ENCODE results near the gene SPECC1L. TPM values are rescaled to one million over a fixed set of nuclear protein-coding genes. Genes with fewer than 3 reads are reported as not detected.

SPECC1L gene
- total RNA-seq, 1 donor from 2014 or later = 69.9 TPM

- Histone ChIP-seq H3K27ac (no peak overlapping the region), H3K4me1 (no peaks in the 10 kb centered on the region), H3K9me3 (no peaks in the 10 kb centered on the region), H3K4me3 (no peak overlapping the region), H3K27me3 (ENCODE audit: low read depth) (no peaks in the 10 kb centered on the region), H3K36me3 (peaks cover 19% of the 10 kb centered on the region)
- TF ChIP-seq CTCF (IDR thresholded peaks at IDR 0.05) = no peak
- intact Hi-C loops (cut with DNase I) = no loop called here
- no peak for DNase-seq
- ATAC-seq = no peak
Measured at GRCh38 chr22:24442352-24442744, 171.7 kb downstream of the SPECC1L start.

GRCh38 chr22:24443668-24444067, 173.0 kb downstream of the SPECC1L start:
- no peak overlapping the region for H3K27ac ChIP-seq
- H3K36me3 ChIP-seq = peaks cover 19% of the 10 kb centered on the region
- ATAC-seq (no peak), DNase-seq (no peak)
- intact Hi-C loops (cut with DNase I) = no loop called here
- no peaks in the 10 kb centered on the region for H3K27me3 ChIP-seq (ENCODE audit: low read depth)
- no peak overlapping the region for H3K4me3 ChIP-seq
- TF ChIP-seq CTCF (IDR thresholded peaks at IDR 0.05) = no peak
- no peaks in the 10 kb centered on the region for H3K4me1 ChIP-seq
- H3K9me3 ChIP-seq = no peaks in the 10 kb centered on the region

DNA sequence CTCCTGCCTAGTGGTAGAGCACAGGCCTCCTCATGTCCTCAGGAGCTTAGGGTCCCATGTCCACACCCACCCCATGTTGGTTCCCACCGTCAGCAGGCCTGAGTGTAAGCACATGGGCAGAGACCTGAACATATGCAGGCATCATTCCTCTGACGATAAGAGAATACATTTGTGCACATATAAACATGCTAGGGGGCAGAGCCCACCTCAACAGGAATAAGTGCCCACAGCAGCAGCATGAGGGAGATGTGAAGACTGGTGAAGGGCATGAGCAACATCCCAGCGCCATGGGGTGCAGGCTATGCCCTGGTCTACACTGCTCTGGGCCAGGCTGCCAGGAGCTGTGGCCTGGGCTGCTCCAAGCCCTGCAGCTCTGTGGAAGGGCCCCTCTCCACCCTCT, 173.6 kb downstream of the SPECC1L start:
- no peaks in the 10 kb centered on the region for H3K9me3 ChIP-seq
- no peak overlapping the region for H3K27ac ChIP-seq
- no peak for TF ChIP-seq CTCF (IDR thresholded peaks at IDR 0.05)
- intact Hi-C loops (cut with DNase I) = no loop called here
- no peak overlapping the region for H3K4me3 ChIP-seq
- H3K4me1 ChIP-seq = peaks cover 2% of the 10 kb centered on the region
- peaks cover 19% of the 10 kb centered on the region for H3K36me3 ChIP-seq
- DNase-seq (no peak), ATAC-seq (no peak)
- H3K27me3 ChIP-seq (ENCODE audit: low read depth) = no peaks in the 10 kb centered on the region

DNA sequence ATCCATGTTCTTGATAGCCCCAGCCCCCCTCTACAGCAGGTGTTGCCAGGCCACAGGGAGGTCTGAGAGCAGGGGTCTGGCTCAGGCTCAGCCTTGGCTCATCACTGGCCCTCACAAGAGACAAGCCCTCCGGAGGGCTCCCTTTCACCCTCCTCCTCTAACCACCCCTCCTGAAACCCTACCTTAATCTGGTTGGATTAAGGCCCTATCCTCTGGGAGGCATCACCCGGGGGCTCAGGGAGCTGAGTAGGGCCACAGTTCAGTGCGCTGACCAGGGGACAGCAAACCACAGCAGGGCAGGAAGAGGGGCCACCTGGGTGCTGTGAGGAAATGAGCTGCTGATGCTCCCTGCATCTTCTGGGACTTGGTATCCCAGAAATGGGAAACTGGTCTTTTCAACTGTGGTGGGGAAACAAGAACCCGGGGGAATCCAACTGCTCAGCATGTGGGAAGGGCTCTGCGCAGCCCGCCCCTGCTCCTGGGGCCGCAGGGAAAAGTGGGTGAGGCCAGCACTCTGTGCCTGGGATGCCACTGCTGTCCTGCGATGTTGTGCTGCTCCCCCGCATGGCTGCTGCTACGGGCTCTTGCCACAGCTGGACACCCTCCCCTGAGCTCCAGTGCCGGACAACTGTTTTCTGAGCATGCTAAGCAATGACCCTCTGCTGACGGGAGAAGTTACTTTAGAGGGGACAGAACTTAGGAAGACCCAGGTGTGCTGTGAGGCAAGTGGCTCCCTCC, 174.3 kb downstream of the SPECC1L start:
- H3K4me1 ChIP-seq = peaks cover 6% of the 10 kb centered on the region
- H3K4me3 ChIP-seq = no peak overlapping the region
- DNase-seq (no peak), ATAC-seq (no peak)
- H3K9me3 ChIP-seq = no peaks in the 10 kb centered on the region
- H3K27ac ChIP-seq = no peak overlapping the region
- intact Hi-C loops (cut with DNase I) = no loop called here
- no peaks in the 10 kb centered on the region for H3K27me3 ChIP-seq (ENCODE audit: low read depth)
- TF ChIP-seq CTCF (IDR thresholded peaks at IDR 0.05) = no peak
- H3K36me3 ChIP-seq = peaks cover 19% of the 10 kb centered on the region

DNA sequence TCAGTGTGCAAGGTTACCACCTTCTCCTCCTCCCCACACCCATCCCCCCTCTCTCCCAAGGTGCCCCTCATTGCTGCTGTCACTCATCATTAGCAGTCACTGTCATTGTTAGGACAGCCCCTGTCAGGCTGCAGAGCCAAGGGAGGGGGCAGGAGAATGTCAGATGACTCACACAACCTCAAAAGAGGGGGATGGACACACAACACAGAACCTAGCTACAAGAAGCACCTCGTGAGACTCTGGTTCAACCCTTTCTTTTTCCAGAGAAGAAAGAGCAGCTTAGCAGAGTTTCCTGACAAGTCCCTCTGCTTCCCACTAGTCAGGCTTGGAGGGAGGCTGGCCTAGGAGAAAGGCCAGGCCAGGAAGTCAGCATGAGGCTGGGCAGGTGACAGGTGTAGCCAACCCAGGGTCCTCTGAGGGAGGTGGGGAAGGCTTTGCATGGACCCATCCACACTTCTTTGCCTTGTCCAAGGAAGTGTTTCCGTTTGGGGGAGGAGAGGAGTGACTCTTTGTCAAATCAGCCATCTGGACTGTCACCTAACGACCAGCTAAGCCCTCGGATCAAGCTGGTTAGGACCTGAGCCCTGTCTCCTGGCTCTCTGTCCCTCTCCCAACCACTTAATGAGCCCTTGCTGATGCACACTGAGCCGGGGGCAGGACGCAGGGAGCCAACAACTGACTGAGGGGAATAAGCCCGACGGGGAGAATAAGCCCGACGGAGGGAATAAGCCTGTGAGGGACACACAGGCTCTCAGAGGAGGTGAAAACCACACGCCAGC, 175.0 kb downstream of the SPECC1L start:
- no peak for DNase-seq
- intact Hi-C loops (cut with DNase I) = no loop called here
- Histone ChIP-seq H3K27me3 (ENCODE audit: low read depth) (no peaks in the 10 kb centered on the region), H3K9me3 (no peaks in the 10 kb centered on the region), H3K4me3 (no peak overlapping the region), H3K4me1 (peaks cover 6% of the 10 kb centered on the region), H3K27ac (no peak overlapping the region), H3K36me3 (peaks cover 19% of the 10 kb centered on the region)
- no peak for ATAC-seq
- no peak for TF ChIP-seq CTCF (IDR thresholded peaks at IDR 0.05)
